H1 (cell line): ENCODE results near the gene TIMD4. TPM values are rescaled to one million over a fixed set of nuclear protein-coding genes. Genes with fewer than 3 reads are reported as not detected.
A peak's percentile ranks its signal among the peaks of the same experiment; 100 is the strongest.

Experiments
- CTBP2 ChIP-seq: IDR thresholded peaks from 2 replicates; pipeline ENCODE4 v1.7.0; 2011; ENCODE audit warnings: borderline replicate concordance, mild to moderate bottlenecking, moderate library complexity, mixed read lengths, low read length; ENCODE audit not compliant: insufficient read depth, insufficient read length
- EGR1 ChIP-seq: IDR thresholded peaks from 2 replicates; pipeline ENCODE4 v1.6.1; 2011; ENCODE audit warnings: low read depth, low read length, borderline replicate concordance
- FOSL1 ChIP-seq: IDR thresholded peaks from 2 replicates; pipeline ENCODE4 v1.6.1; 2011; ENCODE audit warnings: mild to moderate bottlenecking, low read depth, low read length, moderate library complexity; ENCODE audit not compliant: insufficient read depth
- KDM5A ChIP-seq: fragments of 200-600 bp; IDR thresholded peaks from 2 replicates; pipeline ENCODE4 v1.7.1; 2012; ENCODE audit warnings: mild to moderate bottlenecking, low read length, inconsistent platforms, mixed read lengths
- NANOG ChIP-seq: IDR thresholded peaks from 2 replicates; pipeline ENCODE4 v1.6.1; 2011; ENCODE audit warnings: low read length, low read depth, mild to moderate bottlenecking, inconsistent platforms; ENCODE audit not compliant: insufficient read depth, poor library complexity, severe bottlenecking
- SIN3A ChIP-seq, 2 experiments: IDR thresholded peaks in 1 of 2; conservative IDR thresholded peaks in 1 of 2; 2 replicates each; pipeline ENCODE4 v1.6.1; 2011 to 2012; ENCODE audit warnings: low read length in 2 of 2, improper control_type of control experiment in 1 of 2, low read depth in 1 of 2, mild to moderate bottlenecking in 1 of 2
- SIRT6 ChIP-seq: IDR thresholded peaks from one replicate; pipeline ENCODE4 v1.7.1; 2012; ENCODE audit warnings: low read length, inconsistent platforms
- SIX5 ChIP-seq: IDR thresholded peaks from 2 replicates; pipeline ENCODE4 v1.6.1; 2011; ENCODE audit warnings: mild to moderate bottlenecking, low read depth, low read length
- SP1 ChIP-seq: IDR thresholded peaks from 2 replicates; pipeline ENCODE4 v1.6.1; 2011; ENCODE audit warnings: low read depth, low read length
- TAF1 ChIP-seq: IDR thresholded peaks from 2 replicates; pipeline ENCODE4 v1.6.1; 2011; ENCODE audit warnings: mild to moderate bottlenecking, low read depth, low read length
- polyA plus RNA-seq, 7 experiments: library from polyadenylated mRNA; depleted of rRNA in 3 of 7; stranded (reverse) in 5 of 7; unstranded in 2 of 7; fragments of >200 nt in 5 of 7; fragments of 200-250 nt in 2 of 7; gene quantifications; 1 replicate in 5 of 7; 2 replicates in 1 of 7; 4 replicates in 1 of 7; pipeline versions ENCODE4 v1.2.1 to v1.2.3, GENCODE V29; 2011 to 2013; ENCODE audit warnings: missing spikeins in 2 of 7, mixed read lengths in 2 of 7
- total RNA-seq: library from RNA; stranded (reverse); fragmentation: NEBNext Ultra II Directional; extraction: Animal tissue kit (Norgen Biotek cat#: 25700); gene quantifications from 2 replicates; pipeline ENCODE4 v1.2.1, GENCODE V29; 2021

Gene TIMD4
- total and polyA plus RNA-seq, 2 of the 8 experiments (the other 6 are each of a cell fraction or from before 2014, with no cell fraction given): not detected

DNA sequence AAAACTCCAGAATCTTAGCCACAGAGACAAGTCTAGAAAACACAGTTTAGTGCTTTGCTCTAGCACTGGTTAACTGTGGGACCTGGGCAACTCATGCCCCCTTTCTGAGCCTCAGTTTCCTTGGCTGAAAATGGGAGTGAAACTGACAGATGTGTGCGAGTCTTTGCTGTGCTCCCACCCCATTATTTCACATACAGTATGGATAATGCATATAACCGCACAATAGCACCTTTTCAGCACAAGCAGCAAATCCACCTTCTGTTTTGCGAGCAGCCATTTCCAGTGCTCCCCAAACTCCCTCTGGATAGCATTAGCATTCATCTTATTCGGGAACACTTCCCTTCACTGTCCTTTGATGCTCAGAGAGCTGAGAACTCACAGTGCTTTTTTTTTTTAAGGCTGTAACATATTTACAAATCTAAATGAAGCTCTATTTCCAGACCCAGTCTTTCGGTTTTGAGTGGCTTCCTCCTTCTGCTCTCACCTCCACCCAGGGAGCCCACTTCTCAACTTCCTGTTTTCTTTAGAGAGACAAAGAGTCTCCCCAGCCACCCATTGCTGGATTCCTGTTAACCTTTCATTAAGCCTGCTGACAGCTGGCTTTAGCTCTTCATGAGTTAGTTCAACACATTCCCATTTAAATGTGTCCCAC lies 49.2 kb downstream of the TIMD4 start (continued):
- TF ChIP-seq SIX5: no peak
- no peak for TF ChIP-seq FOSL1
- no peak for TF ChIP-seq CTBP2
- no peak for TF ChIP-seq SIN3A (conservative IDR thresholded peaks at IDR 0.05 in 1 of 2, IDR thresholded peaks at IDR 0.05 in 1 of 2; ENCODE audit: low read depth in 1 of 2, low read length in 2 of 2)
- peak; percentile 87; the same call in 1 of the 2 replicates for TF ChIP-seq SP1
- TF ChIP-seq SIRT6: no peak
- TF ChIP-seq EGR1: peak; percentile 14; the same call in 1 of the 2 replicates
- no peak for TF ChIP-seq KDM5A
- 0 out of 2 replicates have a peak, but pooled peaks have one; percentile 16 for TF ChIP-seq TAF1
- peak; percentile 99 for TF ChIP-seq NANOG
